C4-2B (cell line): ENCODE data around the gene ENG.

Source experiments
- ZFX ChIP-seq: fragments of 450-650 bp; IDR thresholded peaks from 2 replicates; pipeline ENCODE4 v1.6.1; 2017
- TF ChIP-seq, protein P1 (sequence below): fragments of 450-650 bp; conservative IDR thresholded peaks from 2 replicates; pipeline ENCODE4 v1.5.1; 2017; ENCODE audit warnings: mild to moderate bottlenecking

DNA sequence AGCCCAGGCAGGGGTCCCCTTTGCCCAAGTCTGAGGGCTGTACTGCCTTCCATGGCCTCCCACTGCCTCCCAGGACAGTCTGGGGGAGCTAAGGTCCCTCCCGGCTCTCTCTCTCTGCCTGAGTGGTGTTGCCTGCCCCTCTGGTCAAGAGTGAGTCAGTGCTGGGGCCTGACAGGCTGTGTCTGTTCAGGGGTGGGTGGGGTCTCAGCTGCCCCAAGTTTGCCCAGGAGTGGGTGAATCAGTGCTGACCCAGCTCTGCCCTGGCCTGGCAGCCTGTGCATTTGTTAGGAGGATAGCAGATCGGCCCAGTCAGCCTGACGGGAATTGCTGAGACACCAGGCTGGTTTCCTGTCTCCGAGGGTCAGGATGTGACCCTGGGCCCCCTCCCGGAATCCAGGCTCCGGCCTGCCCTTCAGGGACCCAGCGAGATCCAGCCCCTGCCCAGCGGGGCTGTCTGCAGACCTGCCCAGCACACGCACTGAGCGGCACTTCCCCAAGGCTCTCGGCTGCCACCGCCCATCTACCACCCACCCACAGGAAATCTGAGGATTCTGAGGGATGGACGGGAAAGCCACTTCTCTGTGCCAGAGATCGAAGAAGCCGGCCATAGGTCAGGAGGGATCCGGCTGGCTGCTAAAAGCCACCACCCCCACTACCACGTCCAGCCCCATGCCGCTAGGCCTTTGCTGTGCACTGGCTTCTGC, 15.9 kb downstream of the ENG start:
- TF ChIP-seq, protein P1, sequence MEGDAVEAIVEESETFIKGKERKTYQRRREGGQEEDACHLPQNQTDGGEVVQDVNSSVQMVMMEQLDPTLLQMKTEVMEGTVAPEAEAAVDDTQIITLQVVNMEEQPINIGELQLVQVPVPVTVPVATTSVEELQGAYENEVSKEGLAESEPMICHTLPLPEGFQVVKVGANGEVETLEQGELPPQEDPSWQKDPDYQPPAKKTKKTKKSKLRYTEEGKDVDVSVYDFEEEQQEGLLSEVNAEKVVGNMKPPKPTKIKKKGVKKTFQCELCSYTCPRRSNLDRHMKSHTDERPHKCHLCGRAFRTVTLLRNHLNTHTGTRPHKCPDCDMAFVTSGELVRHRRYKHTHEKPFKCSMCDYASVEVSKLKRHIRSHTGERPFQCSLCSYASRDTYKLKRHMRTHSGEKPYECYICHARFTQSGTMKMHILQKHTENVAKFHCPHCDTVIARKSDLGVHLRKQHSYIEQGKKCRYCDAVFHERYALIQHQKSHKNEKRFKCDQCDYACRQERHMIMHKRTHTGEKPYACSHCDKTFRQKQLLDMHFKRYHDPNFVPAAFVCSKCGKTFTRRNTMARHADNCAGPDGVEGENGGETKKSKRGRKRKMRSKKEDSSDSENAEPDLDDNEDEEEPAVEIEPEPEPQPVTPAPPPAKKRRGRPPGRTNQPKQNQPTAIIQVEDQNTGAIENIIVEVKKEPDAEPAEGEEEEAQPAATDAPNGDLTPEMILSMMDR, result no peak
- TF ChIP-seq ZFX, result no peak
